GM15510 (cell line): ENCODE results near the gene GNG4.

ENCODE experiments used
- POLR2A ChIP-seq: IDR thresholded peaks from 3 replicates; pipeline ENCODE4 v1.6.1; 2011; ENCODE audit warnings: borderline replicate concordance; ENCODE audit not compliant: insufficient read length; ENCODE audit errors: extremely low read depth

The GNG4 gene

DNA sequence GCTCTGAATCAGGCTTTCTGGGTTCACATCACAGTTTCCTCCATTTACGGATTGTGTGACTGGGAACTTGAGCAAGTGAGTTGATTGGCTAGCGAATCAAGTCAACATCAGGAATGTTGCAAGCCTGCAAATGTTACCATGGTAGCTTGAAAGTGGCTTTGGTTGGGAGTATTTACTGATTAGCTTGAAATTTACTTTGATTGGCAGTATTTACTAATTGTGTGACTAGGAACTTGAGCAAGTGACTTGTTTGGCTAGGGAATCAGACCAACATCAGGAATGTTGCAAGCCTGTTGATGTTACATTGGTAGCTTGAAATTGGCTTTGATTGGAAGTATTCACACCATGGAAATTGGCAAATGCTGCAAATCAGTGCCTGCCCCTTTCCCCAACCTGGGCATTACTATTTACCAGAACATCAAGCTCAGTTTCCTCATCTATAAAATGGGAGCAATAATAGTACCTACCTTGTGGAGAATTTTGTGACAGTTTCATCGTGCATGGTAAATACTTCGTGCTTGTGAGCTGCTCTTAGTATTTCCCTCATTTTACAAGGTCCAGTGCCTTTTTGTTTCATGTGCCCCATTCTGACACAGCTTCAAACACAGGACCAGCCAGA lies 122.3 kb downstream of the GNG4 start:
- TF ChIP-seq POLR2A: no peak

DNA sequence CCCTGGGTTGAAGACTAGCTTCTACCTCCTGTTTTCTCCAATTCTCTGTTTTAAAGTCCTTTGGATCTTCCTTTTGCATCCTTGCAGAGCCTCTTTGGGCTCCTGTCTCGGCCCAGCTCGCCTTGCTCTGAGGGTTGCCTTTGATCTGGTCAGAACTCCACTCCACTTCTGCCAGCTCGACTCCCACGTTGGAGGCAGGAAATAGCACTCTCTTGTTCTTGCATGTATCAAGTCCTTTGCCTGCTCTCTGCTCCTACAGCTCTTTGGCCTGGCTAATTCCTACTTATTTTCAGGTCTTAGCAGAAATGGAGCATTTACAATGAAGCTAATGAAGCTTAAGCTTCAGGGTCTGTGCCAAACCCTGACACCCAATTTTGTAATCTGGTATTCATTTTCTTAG lies 124.3 kb downstream of the GNG4 start:
- no peak for TF ChIP-seq POLR2A

DNA sequence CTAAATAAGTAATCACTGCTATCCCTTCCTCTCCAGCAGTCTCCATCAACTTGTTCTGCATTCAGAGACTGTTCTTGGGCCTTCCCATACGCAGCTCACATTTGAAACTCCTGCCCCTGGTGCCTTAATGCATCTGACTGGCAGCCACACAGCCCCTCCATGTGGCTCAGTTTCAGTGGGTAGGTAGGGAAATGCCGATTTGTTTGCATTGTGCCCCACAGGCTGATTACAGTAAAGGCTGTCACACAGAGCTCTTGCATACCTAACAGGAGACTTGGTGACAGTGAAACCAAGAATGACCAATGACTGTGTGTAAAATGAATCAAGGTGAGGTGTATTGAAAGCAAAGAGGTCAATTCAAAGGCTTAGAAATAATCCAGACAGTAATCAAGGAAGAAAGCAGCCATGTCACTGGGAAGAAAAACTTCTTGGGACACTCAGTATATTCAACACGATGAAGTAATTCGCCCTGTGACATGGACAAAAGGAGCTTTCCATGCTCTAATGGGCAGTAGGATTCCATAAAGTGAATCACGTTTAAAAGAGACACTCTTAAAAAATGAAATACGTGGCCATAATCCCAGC lies 132.6 kb downstream of the GNG4 start:
- TF ChIP-seq POLR2A: no peak

DNA sequence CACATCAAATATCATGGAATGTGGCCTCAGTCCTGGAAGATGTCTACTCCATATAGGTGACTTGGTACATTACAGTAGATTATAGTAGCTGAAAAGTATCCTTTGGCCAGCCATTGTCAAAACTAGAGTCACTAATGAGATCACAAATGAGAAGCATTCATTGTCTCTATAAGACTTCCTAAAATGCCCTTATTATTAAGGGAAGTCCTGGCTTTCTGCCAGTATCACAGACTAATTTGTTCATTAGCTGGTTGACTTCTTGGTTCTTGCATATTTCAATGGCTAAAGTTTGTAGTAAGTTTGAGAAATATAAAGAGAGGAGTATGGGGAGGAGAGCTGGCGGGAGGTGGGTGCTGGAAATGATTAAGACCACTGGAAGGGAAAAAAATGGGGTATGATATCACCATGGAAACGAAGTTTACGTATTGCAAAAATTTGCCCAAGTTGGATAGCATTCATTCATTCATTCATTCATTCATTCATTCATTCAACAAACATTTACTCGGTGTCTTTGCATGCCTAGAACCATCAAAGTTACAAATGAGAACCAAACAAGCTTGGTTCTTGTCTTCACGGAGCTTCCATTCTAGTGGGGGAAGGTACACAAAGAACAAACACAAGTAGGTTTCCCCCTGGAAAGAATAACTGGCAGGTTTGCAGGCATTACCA lies 133.6 kb downstream of the GNG4 start:
- no peak for TF ChIP-seq POLR2A

DNA sequence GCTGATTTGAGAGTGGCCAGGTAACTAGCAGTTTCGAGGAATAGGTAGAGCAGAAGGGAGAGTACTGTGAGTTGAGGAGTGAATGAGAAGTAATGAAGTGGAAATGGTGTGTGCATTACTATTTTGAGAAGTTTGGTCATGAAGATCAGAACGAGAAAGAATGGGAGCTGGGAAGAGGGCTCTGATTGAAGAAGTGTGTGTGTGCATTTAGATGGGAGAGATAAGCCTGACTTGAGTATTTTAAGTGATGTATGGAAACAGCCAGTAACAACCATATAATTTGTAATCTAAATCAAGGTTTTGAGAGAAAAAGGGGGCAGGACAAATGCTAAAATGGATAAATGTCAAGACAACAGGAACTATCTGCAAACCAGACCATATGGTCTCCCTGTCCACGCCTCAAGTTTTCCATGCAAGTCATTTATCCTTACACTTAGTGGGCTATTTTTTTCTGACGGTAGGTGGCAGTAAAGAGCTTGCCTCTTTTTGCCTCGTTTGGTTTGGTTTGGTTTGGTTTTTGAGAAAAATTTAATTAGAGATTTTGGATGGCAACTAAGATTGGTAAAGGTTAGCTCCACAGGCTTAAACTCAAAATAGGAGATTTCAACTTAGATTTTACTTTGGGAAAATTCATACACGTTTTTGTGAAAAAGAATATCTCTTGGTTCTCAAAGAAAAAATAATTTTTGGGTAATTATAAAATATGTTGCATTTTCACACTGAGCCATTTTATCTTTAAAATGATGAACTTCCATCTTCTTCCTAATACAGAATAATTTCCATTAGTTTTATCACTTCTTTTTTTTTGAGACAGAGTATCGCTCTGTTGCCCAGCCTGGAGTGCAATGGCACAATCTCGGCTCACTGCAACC lies 135.9 kb downstream of the GNG4 start:
- TF ChIP-seq POLR2A: no peak

DNA sequence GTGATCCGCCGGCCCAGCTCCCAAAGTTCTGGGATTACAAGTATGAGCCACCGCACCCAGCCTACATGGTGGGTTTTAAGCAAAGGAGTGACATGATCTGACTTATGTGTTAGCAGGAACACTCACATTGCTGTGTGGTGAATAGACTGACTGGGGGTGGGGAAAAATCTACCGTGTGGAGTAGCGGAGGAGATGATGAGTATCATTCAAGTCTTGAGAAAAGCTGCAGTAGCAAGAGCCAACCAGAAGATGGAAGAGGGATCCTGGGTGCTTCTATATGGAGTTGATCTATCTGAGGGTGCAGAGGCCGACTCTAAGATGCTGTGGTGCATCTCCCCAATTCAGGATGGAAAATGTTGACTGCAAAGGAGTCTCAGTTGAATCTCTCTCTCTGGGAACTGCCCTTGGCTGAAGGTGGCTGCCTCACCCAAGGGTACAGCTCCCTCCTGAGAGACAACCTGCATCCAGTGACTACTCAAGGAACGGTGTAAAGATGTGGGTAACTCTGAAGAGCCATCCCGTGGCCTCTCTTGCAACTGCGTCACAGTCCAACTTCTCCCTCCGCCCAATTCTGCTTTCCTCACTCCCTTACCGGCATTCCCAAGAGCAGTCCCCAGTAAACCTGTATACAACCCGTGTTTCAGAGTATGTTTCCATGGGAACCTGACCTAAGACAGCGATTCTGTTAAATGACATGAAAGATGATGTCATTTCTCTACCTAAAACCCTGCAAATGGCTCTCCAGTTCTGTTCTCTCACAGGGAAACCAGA lies 137.9 kb downstream of the GNG4 start:
- TF ChIP-seq POLR2A: no peak

DNA sequence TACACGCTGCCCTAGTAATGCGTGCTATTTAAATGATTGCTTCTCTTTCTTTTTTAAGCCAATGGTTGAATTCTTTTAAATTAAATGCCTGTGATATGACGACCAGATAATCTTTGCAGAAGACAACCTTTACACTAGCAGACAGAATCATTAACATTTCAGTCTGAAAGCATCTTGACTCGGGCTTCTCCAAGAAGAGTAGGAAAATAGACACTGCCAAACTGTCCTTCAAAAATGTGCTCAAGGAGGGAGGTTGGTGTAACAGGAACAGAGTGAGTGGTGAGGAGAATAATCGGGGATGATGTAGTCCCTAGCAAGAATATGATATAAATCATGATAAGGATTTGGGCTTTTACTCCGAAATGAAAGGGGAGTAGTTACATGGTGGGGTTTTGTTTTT lies 138.8 kb downstream of the GNG4 start:
- no peak for TF ChIP-seq POLR2A

DNA sequence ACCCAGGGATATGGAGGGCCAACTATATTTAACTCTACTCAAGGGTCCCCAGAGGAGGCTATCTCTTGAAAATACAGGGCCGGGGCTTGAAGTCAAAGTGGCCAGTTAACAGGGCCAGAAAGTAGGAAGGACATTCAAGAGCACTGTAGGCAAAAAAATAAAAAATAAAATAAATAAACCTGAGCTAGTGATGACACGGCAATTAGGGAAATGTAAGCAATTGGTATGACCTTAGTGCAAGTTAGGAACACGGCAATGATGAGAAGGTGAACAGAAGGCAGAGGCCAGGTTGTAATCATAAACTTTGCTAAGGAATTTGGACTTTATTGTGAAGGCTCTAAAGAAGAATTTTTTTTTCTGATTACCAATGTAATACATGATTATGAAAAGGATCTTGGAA lies 142.0 kb downstream of the GNG4 start:
- no peak for TF ChIP-seq POLR2A

DNA sequence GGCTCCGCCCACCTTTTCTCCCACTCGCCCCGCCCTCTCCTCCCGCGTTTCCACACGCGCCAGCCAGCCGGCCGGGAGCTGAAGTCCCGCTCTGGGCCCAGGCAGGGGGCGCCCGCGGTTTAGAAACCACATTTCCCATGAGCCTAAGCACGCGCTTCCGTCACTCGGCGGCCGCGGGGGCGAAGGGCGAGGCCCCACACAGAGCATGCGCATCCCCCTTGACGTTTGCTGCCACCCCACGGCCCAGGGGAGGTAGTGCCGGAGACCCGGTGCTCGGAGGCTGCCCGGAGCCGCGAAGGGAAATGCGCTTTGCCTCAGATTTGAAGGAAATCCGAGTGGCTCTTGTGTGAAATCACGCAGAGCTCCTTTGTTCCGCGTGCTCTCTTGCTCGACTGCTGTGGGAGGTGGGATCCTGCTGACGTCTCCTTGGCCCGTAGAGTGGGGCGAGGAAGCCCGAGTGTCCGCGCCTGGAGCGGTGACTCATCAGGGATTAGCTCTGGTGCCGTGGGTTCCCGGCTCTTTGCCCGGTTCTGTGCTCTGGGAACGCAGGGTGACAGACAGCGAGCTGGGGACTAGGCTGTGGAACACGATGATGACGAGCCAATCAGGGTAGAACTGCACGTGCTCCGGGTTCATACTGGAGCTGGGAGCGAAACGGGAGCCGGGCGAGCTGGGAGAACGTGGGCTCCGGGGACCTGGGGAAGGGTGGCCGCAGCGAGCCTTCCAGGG lies 144.9 kb downstream of the GNG4 start:
- peak; percentile 66 for TF ChIP-seq POLR2A

DNA sequence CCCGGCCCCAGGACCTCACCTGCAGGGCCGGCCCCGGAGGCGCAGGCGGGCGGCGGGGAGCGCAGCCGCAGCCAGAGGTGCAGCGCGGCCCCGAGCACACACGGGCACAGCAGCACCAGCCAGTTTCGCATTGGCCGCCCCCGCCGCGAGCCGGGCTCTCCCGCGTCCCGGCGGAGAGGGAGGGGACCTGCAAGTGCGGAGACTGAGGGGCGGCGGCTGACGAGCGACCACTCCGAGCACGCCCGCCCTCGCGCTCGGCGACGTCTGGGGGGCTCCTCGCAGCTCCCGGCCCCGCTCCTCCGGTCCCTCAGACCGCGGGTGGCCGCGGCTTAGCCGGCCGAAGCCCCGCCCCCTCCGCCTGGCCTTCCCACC lies 145.5 kb downstream of the GNG4 start, which contains the start of gene B3GALNT2:
TSS of gene B3GALNT2 (minus strand) at position 331 of the 372 bp plus-strand sequence. CDS start at position 131, 200 bp downstream.
- peak; percentile 63 for TF ChIP-seq POLR2A

DNA sequence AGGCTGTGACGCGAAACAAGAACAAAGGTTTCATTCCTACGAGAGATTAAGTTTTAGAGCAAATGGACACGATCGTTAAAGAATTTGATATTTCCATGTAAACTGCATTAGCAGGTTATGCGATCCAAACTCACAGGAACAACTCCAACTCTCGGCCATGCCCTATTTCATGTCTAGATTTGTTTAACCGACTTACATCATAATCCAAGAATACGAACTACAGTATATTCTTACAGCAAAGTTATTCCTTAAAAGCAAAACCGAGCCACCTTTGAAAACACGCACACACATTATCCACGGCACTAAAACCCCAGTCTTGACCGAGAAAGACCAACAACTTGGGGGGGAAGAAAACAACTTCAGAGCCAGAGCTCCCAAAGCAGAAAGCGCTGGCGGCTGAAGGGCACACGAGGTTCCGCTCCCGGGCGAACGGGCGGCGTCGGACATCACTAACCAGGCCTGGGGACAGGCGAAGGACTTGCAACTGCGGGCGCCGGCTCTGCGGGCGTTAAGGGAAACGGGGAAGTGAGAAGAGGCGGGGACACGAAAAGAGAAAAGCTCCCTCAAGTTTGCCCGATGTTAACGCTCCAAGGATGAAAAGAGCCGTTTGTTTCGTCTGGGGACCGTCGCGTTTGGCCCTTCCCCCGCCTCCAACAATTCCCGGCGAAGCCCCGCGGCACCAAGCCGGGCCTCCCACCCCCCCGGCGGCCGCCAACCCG lies 146.0 kb downstream of the GNG4 start:
- no peak for TF ChIP-seq POLR2A

DNA sequence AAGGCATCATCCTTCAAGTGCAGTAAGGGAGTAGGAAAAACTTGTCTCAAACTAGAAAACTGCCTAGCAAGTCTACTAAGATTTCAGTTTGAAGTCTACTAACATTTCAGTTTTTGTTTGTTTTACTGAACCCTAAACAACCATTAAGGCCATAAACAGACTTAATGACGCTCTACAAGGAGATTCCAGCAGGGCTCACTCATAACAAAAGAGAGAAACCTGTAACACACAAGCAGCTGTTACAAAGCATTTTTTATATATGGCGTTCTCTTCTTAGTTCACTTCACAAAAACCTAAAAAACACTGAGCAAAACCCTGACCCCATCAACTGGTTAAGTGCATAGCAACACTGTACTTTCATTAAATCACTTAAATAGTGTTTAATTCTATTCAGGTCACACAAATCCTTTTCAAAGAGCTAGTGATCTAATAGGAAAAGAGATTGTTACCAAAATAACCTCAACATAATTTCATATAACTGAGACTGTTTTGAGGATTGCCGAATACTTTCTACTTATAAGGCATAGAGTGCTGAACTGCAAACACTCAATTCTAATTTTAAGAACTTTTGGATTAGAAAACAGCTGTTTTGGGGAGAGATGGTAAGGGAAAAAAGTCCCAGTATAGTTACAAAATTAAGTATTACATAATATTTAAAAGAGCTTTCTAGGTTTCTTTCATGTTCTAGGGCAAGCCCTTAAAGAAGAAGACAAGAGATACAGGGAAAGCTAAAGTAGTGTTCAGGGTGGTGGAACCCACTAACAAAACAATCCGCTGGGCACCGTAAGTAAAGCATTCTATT lies 146.8 kb downstream of the GNG4 start:
- TF ChIP-seq POLR2A: no peak
